Keratinocyte (primary cell): ENCODE results near the gene TPGS1. TPM values are rescaled to one million over a fixed set of nuclear protein-coding genes. Genes with fewer than 3 reads are reported as not detected.

ENCODE experiments used
- DNase-seq: peaks from one replicate; pipeline ENCODE4 v3.0.0-alpha.2; 2011; ENCODE audit warnings: low read depth, missing footprints, low spot score
- FAIRE-seq: peaks from 2 replicates; lab custom pipeline; 2011; peaks lifted over from hg19 to GRCh38; lab: Jason Lieb, UNC
- H2AFZ ChIP-seq: 2 replicates; pipeline ENCODE4 v1.6.0; 2012; ENCODE audit warnings: low read length, control low read depth, inconsistent platforms; ENCODE audit not compliant: control insufficient read depth
- H3K27ac ChIP-seq: 2 replicates; pipeline ENCODE4 v1.5.1; 2011; ENCODE audit warnings: low read length; ENCODE audit not compliant: control insufficient read depth, insufficient read depth
- H3K27me3 ChIP-seq: 3 replicates; pipeline ENCODE4 v1.6.0; 2011; ENCODE audit warnings: low read length; ENCODE audit not compliant: control insufficient read depth, insufficient read depth; ENCODE audit errors: extremely low read depth
- H3K36me3 ChIP-seq, 2 experiments: 2 replicates in 1 of 2; 3 replicates in 1 of 2; pipeline ENCODE4 v1.5.1; 2011; ENCODE audit warnings: low read length in 2 of 2, mild to moderate bottlenecking in 1 of 2; ENCODE audit not compliant: control insufficient read depth in 2 of 2, insufficient read depth in 2 of 2; ENCODE audit errors: extremely low read depth in 1 of 2
- H3K4me1 ChIP-seq: 3 replicates; pipeline ENCODE4 v1.5.1; 2011; ENCODE audit warnings: low read length; ENCODE audit not compliant: control insufficient read depth, insufficient read depth; ENCODE audit errors: extremely low read depth
- H3K4me2 ChIP-seq: 3 replicates; pipeline ENCODE4 v1.6.0; 2011; ENCODE audit warnings: low read depth, low read length; ENCODE audit not compliant: control insufficient read depth, insufficient read depth; ENCODE audit errors: extremely low read depth
- H3K4me3 ChIP-seq, 3 experiments: fragments of 200-600 bp in 1 of 3; sonication (generic) in 1 of 3; 2 replicates in 2 of 3; 3 replicates in 1 of 3; pipeline ENCODE4 v1.5.1; 2011 to 2016; ENCODE audit warnings: low read length in 3 of 3, mild to moderate bottlenecking in 3 of 3, control low read depth in 2 of 3, inconsistent platforms in 1 of 3, low read depth in 1 of 3, mixed read lengths in 1 of 3, mixed run types in 1 of 3, moderate library complexity in 1 of 3; ENCODE audit not compliant: control insufficient read depth in 2 of 3, insufficient read depth in 2 of 3; ENCODE audit errors: extremely low read depth in 1 of 3
- H3K79me2 ChIP-seq: 2 replicates; pipeline ENCODE4 v1.6.0; 2012; ENCODE audit warnings: low read length; ENCODE audit not compliant: control insufficient read depth, insufficient read depth
- H3K9ac ChIP-seq: 3 replicates; pipeline ENCODE4 v1.6.0; 2011; ENCODE audit warnings: low read length; ENCODE audit not compliant: control insufficient read depth, insufficient read depth; ENCODE audit errors: extremely low read depth
- H3K9me1 ChIP-seq: 3 replicates; pipeline ENCODE4 v1.6.0; 2011; ENCODE audit warnings: low read length; ENCODE audit not compliant: control insufficient read depth, insufficient read depth; ENCODE audit errors: extremely low read depth
- H3K9me3 ChIP-seq: 2 replicates; pipeline ENCODE4 v1.5.1; 2012; ENCODE audit warnings: low read depth, low read length; ENCODE audit not compliant: control insufficient read depth
- H4K20me1 ChIP-seq: 3 replicates; pipeline ENCODE4 v1.6.0; 2011; ENCODE audit warnings: low read length; ENCODE audit not compliant: control insufficient read depth, insufficient read depth; ENCODE audit errors: extremely low read depth
- EZH2 ChIP-seq: IDR thresholded peaks from one replicate; pipeline ENCODE4 v1.6.1; 2012; ENCODE audit warnings: inconsistent platforms, mild to moderate bottlenecking, low read length, moderate library complexity
- dilution Hi-C: fragments of 300-500 bp; cut with MboI; formaldehyde crosslinking; loops from one replicate; pipeline ENCODE4 v1.7.0; 2020; ENCODE audit warnings: low sequenced_read_pairs; ENCODE audit not compliant: extremely low pct_ligation_motif_present
- polyA plus RNA-seq, 5 experiments: library from polyadenylated mRNA; depleted of rRNA in 3 of 5; stranded (reverse) in 3 of 5; stranded (forward) in 1 of 5; unstranded in 1 of 5; fragments of >200 nt; gene quantifications; 1 replicate in 1 of 5; 2 replicates in 3 of 5; 3 replicates in 1 of 5; pipeline versions ENCODE4 v1.2.1 to v1.2.3, GENCODE V29; 2011 to 2012; ENCODE audit warnings: missing spikeins in 2 of 5, low read depth in 1 of 5, low replicate concordance in 1 of 5
- TF ChIP-seq, protein P1 (sequence below), 3 experiments: IDR thresholded peaks in 1 of 3; conservative IDR thresholded peaks in 1 of 3; optimal IDR thresholded peaks in 1 of 3; 2 replicates in 2 of 3; 3 replicates in 1 of 3; pipeline versions ENCODE3 to v1.5.1; 2011; ENCODE audit warnings: low read length in 3 of 3, mild to moderate bottlenecking in 3 of 3, moderate library complexity in 2 of 3, control low read depth in 1 of 3, inconsistent platforms in 1 of 3; ENCODE audit not compliant: insufficient read depth in 2 of 3; ENCODE audit errors: extremely low read depth in 1 of 3

TPGS1 gene
- polyA plus RNA-seq, 1 donor (not counting 4 experiments of a cell fraction or from before 2014, with no cell fraction given), result 1.4 TPM

DNA sequence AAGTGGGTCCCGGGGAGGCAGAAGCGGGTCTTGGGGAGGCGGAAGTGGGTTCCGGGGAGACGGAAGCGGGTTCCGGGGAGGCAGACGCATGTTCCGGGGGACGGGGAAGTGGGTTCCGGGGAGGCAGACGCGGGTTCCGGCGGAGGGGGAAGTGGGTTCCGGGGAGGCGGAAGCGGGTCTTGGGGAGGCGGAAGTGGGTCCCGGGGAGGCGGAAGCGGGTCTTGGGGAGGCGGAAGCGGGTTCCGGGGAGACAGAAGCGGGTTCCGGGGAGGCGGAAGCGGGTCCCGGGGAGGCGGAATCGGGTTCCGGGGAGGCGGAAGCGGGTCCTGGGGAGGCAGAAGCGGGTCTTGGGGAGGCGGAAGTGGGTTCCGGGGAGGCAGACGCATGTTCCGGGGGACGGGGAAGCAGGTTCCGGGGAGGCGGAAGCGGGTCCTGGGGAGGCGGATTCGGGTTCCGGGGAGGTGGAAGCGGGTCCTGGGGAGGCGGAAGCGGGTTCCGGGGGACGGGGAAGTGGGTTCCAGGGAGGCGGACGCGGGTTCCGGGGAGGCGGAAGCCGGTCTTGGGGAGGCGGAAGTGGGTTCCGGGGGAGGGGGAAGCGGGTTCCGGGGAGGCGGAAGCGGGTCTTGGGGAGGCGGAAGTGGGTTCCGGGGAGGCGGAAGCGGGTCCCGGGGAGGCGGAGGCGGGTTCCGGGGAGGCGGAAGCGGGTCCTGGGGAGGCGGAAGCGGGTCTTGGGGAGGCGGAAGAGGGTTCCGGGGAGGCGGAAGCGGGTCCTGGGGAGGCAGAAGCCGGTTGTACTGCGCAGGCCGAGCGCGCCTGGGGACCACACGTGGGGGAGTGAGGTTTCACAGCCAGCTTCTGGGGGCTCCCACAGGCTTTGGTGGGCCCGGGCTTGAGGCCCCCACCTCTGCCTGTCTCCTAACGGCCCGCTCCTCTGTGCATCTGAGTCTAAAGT is 48.9 kb upstream of the TPGS1 start:
- dilution Hi-C loops, result no loop called here
- Histone ChIP-seq H3K79me2 (no peaks in the 10 kb centered on the region), H3K4me2 (no peak overlapping the region), H3K9ac (no peak overlapping the region), H3K9me1 (no peaks in the 10 kb centered on the region), H4K20me1 (no peaks in the 10 kb centered on the region), H3K36me3 (no peaks in the 10 kb centered on the region), H3K9me3 (peaks cover 2% of the 10 kb centered on the region), H3K4me1 (no peaks in the 10 kb centered on the region), H3K27ac (no peak overlapping the region), H2AFZ (no peak overlapping the region), H3K4me3 (no peak overlapping the region), H3K27me3 (peaks cover 11% of the 10 kb centered on the region)
- DNase-seq, result no peak
- FAIRE-seq, result no peak
- TF ChIP-seq EZH2, result no peak
- TF ChIP-seq, protein P1, sequence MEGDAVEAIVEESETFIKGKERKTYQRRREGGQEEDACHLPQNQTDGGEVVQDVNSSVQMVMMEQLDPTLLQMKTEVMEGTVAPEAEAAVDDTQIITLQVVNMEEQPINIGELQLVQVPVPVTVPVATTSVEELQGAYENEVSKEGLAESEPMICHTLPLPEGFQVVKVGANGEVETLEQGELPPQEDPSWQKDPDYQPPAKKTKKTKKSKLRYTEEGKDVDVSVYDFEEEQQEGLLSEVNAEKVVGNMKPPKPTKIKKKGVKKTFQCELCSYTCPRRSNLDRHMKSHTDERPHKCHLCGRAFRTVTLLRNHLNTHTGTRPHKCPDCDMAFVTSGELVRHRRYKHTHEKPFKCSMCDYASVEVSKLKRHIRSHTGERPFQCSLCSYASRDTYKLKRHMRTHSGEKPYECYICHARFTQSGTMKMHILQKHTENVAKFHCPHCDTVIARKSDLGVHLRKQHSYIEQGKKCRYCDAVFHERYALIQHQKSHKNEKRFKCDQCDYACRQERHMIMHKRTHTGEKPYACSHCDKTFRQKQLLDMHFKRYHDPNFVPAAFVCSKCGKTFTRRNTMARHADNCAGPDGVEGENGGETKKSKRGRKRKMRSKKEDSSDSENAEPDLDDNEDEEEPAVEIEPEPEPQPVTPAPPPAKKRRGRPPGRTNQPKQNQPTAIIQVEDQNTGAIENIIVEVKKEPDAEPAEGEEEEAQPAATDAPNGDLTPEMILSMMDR (optimal IDR thresholded peaks at IDR 0.05 in 1 of 3, IDR thresholded peaks at IDR 0.05 in 1 of 3, conservative IDR thresholded peaks at IDR 0.05 in 1 of 3; ENCODE audit: extremely low read depth in 1 of 3, insufficient read depth in 2 of 3, low read length in 3 of 3), result no peak

- Histone ChIP-seq H3K27me3 (peaks cover 11% of the 10 kb centered on the region), H3K4me2 (peak overlapping the region; percentile 67), H3K79me2 (no peaks in the 10 kb centered on the region), H3K9me1 (no peaks in the 10 kb centered on the region), H3K36me3 (no peaks in the 10 kb centered on the region), H2AFZ (peak overlapping the region; percentile 11), H3K9me3 (no peaks in the 10 kb centered on the region), H4K20me1 (no peaks in the 10 kb centered on the region), H3K9ac (peak overlapping the region; percentile 67), H3K4me1 (no peaks in the 10 kb centered on the region), H3K27ac (no peak overlapping the region), H3K4me3 (peak overlapping the region; percentile 56 to 74 (median 61))
- DNase-seq (no peak), FAIRE-seq (no peak)
- dilution Hi-C loops, result no loop called here
- TF ChIP-seq, protein P1 (optimal IDR thresholded peaks at IDR 0.05 in 1 of 3, IDR thresholded peaks at IDR 0.05 in 1 of 3, conservative IDR thresholded peaks at IDR 0.05 in 1 of 3; ENCODE audit: extremely low read depth in 1 of 3, insufficient read depth in 2 of 3, low read length in 3 of 3), result peak in 2 of 3 experiments; percentile 7 to 8
- peak; percentile 31 for TF ChIP-seq EZH2
These were observed 47.4 kb upstream of the TPGS1 start for GRCh38 chr19:459724-460511.
